Measurements from ENCODE around the gene GALR3. TPM values are rescaled to one million over a fixed set of nuclear protein-coding genes. Genes with fewer than 3 reads are reported as not detected.
"Not testable (repeated sequence)": the region's sequence is repeated elsewhere in the genome, so short reads cannot be mapped to it uniquely, and the experiment has no call there.

GALR3 gene, protein sequence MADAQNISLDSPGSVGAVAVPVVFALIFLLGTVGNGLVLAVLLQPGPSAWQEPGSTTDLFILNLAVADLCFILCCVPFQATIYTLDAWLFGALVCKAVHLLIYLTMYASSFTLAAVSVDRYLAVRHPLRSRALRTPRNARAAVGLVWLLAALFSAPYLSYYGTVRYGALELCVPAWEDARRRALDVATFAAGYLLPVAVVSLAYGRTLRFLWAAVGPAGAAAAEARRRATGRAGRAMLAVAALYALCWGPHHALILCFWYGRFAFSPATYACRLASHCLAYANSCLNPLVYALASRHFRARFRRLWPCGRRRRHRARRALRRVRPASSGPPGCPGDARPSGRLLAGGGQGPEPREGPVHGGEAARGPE
- total RNA-seq = 0.14 TPM in 1 of 2 replicates, not detected in the other

DNA sequence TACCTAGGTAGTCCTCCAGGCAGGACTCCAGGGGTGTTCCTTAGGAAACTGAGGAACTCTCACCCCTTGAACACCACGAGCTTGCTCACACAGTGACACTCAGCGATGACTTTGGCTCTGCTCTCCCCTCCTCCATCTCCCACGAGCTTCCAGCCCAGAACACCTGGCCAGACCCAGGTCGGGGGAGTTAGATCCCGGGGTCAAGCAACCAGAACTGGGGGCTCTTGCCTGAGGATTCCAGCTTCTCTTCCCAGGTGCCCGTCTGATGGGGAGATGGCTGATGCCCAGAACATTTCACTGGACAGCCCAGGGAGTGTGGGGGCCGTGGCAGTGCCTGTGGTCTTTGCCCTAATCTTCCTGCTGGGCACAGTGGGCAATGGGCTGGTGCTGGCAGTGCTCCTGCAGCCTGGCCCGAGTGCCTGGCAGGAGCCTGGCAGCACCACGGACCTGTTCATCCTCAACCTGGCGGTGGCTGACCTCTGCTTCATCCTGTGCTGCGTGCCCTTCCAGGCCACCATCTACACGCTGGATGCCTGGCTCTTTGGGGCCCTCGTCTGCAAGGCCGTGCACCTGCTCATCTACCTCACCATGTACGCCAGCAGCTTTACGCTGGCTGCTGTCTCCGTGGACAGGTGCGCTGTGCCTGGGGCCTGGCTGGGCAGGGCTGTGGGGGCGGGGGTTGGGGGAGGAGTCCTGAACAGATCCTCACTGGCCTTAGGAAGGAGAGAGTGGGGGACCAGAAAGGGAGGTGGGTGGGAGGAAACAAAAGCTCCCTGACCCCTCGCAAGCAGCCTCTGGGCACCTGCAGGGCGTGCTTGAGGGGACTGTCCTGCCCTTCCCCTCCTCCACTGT lies at the start of gene GALR3:
TSS of gene GALR3 (plus strand) at position 249 of the 852 bp plus-strand sequence. CDS start at position 274, 25 bp downstream.
- DNase-seq = no peak

DNA sequence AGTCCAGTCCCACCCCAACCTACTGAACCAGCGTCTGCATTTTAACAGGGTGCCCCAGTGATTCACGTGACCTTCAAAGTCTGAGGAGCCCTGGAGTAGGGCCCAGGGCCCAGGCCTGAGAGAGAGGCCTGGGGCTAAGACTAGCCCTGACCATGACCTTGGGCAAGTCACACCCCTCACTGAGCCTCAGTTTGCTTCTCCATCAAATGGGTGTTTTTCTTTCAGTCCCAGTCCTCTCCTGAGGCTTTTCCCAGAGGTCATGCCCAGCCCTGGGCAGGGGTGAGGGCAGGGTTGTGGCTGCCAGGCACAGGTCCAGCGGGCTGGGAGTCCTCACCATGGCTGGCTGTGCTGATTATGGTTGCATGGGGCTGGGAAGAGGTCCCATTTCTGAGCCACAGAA lies 48.5 kb upstream of the GALR3 start:
- DNase-seq = no peak

DNA sequence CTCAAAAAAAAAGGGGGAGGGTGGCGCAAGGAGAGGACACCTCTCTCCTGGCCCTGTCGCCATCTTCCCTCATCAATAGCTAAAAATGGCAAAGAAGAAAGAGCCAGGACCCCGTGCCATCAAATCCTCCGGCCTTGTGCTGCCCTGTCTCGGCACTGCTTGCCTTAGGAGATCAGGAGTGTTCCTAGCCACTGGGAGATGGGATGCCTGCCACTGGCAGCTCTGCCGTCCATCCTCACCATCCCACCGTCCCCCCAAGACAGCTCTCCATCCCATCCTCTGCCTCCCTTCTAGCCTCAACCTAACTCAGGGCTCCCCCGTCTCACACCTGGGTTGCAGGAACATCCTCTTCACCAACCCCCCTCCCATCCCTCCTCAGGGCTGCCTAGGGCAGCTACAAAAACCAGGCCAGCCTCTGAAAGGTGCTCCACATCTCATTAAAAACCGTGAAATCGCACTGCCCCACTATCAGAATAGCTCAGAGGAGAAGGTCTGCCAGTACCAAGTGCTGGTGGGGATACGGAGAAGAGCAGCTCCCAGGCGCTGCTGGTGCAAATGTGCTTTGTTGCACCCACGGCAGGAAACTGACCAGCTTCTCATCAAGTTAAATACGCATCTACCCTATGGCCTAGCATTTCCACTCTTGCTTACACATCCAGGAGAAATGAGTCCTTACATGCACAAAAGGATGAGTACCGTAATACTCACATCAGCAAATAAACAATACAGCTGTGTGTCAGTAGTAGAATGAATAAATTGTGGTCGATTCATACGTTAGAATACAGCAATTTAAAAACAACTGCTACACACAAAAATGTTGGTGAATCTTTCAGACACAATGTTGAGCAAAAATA lies 47.2 kb upstream of the GALR3 start:
- no peak for DNase-seq

DNA sequence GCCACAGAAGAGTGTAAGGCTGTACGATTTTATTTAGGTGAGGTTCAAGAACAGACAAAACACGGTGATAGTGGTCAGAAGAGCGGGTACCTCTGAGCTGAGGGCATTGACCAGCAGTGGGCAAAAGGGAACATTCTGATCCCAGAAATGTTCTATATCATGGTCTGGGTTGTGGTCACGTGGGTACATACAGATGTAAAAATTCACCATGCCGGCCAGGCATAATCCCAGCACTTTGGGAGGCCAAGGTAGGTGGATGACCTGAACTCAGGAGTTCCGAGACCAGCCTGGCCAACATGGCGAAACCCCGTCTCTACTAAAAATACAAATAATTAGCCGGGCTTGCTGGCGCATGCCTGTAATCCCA lies 46.6 kb upstream of the GALR3 start:
- DNase-seq = no peak

DNA sequence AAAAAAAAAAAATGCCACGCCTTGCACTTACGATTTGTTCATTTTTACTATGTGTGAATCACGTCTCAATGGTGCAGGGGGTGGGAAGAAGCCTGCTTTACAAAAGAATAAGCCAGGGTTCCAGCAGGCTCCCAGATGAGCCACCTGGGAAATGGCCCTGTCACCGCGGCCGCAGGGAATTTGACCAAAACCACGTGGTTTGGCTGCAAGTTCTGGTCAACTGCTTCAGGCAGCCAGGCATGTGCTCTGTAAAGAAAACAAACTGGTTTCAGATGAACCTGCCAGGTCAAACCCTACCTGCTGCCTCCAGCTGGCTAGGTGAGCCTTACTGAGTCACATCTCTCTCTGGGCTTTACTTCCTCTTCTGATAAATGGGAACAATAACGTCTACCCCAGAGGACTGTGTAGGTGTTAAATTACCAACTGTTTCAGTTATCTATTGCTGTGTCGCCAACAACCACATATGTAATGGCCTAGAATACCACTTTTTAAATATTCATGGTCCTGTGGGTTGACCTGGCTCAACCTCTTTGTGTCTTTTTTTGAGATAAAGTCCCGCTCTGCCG lies 46.0 kb upstream of the GALR3 start:
- no peak for DNase-seq

DNA sequence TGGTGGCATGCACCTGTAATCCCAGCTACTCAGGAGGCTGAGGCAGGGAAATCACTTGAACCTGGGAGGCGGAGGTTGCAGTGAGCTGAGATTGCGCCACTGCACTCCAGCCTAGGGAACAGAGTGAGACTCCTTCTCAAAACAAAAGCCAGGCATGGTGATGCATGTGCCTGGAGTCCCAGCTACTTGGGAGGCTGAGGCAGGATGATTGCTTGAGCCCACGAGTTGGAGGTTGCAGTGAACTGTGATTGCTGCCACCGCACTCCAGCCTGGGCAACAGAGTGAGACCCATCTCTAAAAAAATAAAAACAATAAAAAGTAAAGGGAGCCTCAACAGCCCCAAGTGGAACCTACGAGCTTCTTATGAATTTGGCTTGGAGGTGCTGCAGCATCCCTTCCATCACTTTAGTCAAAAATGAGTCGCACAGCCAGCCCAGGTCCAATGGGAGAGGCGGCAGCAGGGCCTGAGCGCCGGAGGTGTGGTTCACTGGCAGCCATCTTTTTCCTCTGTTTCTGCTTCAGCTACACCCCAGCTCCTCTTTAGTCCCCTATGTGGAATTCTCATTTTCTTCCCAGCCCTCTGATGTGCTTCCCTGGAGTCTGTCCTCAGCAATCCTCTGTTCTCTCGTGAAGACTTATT lies 44.7 kb upstream of the GALR3 start:
- no peak for DNase-seq

DNA sequence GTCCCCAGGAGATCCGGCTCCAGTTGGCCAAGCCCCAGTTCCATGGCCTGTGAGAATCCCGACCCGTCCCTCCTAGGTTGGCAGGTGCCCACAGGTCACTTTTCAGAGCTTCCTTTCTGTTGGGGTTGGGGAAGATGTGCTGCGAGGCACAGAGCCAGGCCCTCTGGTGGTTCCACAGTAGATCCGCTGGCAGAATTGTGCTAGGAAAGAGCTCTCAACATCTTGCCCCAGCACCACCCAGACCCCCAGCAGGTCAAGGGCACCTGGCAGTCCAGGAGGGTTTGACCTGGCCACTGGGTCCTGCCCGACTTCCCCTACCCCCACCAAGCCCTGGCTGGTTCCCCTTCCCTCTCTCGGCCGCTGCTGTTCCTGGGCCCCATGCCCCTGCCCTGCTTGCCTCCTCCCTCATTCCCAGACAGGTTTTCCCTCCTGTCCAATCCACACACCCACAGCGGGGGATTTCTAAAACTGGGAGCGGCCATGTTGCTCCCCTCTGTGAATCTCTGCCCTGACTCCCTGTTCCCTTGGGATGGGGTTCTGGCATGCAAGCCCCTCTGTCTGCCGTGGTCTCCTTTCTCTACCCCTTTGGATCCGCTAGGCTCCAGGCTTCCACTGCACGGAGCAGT lies 41.6 kb upstream of the GALR3 start:
- peak; percentile 41 for DNase-seq

DNA sequence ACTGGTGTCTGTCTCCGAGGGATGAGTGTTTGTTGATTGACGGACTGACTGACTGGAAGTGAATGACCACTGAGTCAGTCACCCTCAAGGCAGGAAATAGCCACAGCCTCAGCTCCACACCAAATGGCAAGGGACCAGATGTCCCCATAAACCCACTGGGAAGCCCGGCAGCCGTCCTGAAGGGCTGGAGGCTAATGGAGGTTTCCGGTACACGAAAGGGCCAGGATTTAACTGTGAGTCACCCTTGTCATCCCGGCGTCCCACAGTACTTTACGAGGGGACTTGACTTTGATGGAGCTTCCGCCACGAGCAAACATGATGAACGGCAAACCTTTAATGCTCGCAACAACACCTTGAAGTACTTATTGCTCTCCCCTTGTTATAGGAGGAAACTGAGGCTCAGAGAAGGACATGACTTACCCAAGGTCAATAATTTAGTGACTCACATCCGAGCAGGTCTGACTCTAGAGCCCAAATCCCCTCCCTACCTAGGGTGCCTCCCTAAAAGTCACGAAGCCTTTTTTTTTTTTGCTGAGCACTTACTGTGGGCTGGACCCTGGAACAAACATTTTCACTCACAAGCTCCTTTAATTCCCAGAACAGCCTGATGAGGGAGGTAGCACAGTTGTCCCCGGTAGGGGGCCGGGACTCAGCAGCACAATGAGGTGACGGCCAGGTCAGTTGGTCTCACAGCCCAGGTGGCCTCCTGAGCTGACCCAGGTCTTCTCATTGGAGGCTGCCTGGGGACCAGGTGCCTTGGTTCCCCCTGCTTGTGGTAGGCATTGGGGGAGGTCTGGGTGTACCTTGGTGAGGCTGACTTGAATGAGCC lies 40.6 kb upstream of the GALR3 start:
- peak; percentile 52 for DNase-seq

DNA sequence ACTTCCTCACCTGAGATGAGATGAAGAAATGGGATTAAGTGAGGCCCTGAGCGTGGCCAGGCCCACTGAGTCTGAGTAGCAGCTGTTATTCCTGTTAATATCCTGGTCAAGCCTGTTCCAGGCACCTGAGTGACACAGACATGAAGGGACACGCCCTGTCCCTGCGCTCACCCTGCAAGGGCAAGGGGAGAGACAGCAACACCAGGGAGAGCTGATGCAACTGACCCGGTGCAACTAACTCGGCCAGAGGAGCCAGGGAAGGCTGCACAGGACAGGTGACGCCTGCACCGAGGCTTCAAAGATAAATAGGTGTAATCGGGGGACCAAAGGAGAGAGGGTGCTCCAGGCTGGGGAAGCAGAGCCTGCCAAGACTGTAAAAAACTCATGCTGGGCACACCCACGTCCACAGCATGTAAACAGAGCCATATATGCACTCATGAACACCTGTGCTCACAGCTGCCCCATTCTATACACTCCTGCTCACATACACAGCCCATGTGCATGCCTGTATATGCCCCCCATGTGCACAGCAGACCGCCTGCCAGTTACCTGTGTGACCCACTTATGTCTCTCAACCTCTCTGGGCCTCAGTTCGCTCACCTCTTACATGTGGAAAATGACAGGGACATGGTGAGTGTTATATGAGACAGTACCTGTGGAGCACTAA lies 38.2 kb upstream of the GALR3 start:
- DNase-seq = no peak

DNA sequence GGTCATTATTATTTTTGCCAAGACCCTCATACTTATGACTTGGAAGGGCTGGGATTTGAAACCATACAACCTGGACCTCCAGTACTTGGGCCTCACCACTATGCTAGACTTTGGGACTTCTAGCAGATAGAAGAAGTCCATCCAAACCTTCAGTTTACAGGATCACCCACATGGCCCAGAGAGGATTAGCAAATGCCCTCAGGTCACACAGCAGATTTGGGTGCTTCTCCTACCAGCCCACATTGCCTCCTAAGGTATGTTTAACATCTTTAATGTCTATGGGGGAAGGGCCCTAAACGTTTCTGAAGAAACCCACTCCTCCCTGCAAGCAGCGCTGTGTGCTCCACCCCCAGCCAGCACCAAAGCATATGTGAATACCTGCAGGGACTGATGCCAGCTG lies 32.9 kb upstream of the GALR3 start:
- DNase-seq = no peak

DNA sequence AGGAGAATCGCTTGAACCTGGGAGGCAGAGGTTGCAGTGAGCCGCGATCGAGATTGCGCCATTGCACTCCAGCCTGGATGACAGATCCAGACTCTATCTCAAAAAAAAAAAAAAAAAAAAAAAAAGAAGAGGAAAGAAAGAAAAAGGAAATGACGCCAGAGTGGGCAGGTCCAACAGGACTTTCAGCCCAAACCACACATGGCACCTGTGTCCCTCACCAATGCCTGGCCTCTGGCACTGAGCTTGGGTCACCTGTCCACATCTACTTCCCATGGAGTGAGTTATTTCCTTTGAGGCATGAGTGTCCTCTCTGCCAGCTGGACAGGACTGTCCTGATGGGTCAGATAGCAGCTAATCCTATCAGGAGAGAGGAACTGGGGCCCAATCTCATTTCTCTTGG lies 30.7 kb upstream of the GALR3 start:
- no peak for DNase-seq

DNA sequence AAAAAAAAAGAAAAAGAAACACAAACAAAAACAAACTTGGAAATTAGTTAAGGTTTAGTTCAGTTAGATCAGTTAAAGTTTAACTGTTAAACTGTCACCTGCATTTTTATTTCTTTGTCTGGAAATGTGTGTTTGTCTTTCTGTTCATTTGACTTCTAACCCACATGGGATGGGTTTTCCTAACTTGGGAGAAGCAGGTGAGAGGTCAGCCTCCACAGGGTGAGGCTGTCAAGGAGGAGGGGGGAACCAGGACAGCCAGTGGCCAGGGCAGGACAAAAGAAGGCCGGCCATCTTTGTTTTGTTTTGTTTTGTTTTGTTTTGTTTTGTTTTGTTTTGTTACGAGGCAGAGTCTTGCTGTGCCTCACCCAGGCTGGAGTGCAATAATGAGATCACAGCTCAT lies 28.8 kb upstream of the GALR3 start:
- DNase-seq = no peak

DNA sequence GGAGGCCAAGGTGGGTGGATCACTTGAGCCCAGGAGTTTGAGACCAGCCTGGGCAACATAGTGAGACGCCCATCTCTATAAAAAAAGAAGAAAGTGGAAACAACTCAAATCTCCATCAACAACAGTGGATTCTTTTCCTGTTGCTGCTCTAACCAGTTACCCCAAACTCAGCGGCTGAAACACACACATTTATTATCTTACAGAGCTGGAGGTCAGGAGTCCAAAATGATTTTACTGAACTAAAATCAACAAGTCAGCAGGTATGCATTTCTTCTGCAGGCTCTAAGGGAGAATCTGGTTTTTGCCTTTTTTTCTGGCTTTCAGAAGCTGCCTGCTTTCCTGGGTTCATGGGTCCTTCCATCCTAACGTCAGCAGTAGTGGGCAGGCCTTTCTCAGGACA lies 27.1 kb upstream of the GALR3 start:
- no peak for DNase-seq

DNA sequence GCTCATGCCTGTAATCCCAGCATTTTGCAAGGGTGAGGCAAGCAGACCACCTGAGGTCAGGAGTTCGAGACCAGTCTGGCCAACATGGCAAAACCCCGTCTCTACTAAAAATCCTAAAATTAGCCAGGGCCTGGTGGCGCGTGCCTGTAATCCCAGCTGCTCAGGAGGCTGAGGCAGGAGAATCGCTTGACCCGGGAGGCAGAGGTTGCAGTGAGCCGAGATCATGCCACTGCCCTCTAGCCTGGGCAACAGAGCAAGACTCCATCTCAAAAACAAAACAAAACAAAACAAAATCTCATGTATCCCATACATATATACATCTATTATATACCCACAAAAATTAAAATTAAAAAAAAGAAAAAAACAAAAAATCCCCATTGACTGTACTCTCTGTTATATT lies 25.9 kb upstream of the GALR3 start:
- not testable (repeated sequence) for DNase-seq

DNA sequence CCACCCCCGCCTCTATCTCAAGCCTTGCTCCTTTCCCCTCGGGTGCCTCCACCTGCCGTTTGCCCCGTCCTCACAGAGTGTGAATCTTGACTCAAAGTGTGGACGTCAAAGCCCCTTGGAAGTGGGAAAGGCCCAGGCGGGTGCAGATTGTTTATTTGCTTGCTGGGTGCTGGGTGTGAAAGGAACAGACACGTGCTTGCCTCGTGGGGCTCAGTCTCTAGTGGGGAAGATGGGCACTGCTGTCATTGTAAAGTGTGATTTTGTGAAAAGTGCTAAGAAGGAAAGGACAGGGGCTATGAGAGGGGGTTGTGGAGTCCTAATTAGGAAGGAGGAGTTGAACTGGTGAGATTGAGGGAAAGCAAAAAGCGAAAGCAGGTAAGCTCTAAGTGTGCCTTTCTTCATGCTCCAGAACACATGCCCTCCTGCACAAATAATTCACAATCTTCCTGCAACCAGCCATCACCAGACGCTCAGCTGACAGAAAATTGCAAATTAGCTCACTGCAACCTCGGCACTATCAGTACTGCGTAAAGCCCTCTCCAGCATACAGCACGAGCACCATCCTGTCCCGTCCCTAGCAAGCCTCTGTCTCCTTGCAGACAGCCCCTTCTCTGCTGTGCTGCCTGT lies 25.2 kb upstream of the GALR3 start:
- no peak for DNase-seq

DNA sequence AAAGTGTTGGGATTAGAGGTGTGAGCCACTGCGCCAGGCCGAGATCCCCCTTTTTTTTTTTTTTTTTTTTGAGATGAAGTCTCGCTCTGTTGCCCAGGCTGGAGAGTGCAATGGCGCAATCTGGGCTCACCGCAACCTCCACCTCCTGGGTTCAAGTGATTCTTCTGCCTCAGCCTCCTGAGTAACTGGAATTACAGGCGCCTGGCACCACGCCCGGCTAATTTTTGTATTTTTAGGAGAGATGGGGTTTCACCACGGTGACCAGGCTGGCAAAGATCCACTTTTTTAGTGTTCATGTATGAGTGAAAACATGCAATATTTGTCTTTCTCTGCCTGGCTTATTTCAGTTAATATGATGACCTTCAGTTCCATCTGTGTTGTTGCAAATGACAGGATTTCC lies 23.2 kb upstream of the GALR3 start:
- DNase-seq = not testable (repeated sequence)

DNA sequence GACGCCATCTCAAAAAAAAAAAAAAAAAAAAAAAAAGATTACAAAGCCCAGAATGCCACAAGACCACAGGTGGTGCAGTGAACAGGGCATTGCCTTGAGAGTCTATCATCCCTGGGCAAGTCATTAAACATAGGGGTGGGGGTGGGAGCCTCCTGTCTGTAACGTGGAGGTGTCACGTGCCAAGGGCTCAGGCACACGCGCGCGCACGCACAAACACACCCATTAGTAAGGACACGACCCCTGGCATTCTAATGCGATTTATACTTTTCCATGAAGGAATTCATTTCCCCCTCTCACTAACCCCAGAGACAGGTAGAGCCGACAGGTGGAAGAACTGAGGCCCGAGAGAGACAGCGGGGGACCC lies 21.3 kb upstream of the GALR3 start:
- no peak for DNase-seq

DNA sequence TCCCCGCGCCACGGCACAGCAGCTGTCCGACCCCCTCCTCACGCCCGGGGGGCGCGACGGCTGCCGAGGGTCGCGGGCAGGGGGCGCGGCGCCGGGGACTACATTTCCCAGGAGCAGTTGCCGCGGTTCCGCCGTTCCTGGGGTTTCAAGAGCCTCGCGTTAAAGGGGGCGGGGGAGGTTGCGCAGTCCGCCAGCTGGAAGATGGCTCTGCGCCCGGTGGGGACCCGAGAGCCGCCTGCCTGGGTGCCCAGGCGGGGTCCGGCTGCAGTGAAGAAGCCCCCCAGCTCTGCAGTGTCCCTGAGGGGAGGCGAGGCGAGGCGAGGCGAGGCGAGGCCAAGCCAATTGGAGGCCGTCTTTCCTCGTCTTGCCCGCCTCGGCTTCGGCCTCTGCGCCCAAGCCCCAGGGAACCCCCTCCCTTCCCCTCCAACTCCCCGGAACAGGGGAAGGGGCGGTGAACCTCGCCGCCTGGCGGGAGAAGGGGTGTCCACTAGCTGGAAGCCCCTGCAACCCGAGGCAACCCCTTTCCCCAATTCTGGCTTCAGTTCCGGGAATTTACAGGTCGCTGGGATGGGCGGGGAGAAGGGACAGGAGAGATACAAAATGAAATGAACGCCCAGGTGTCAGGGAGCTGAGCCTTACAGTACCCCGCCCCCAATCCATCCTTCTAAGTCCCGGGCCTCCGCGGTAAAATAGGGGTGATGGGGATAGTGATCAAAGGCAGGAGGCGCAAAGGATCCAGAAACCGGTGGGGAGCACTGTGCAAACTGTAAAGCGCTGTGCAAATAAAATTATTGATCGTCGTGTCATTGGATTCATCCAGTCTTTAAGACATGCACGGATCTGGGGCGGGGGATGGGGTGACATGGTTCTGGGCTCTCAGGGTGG lies 20.6 kb upstream of the GALR3 start:
- peak; percentile 58 for DNase-seq

DNA sequence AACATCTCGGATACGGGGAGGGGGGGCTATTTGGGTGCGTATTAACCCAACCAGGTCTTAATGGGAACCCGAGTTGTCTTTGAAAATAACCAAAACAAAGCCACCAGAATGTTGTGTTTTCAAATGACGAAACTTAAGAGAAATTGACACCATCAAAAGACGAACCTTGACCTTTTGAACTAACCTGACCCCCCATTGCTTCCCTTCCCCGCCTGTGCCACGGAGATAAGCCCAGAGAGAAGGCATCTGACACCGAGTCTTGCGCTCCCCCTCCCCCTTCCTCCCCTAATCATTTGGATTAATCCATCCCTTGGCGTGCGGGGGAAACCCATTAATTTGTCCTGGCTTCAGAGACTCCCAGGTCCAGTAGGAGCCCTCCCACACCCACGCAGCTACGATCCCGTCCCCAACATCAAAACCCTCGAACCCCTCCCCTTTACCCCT lies 20.0 kb upstream of the GALR3 start:
- DNase-seq = no peak

Measured in dermis blood vessel endothelial cell (primary cell).